HG03558 (cell line): Measurements from ENCODE around the gene NRXN2.

Source experiments
- ATAC-seq: cut with Tn5 transposase; IDR thresholded peaks from one replicate; pipeline ENCODE4 v1.9.1; 2021; ENCODE audit warnings: moderate number of reproducible peaks; ENCODE audit not compliant: unreplicated experiment; ENCODE audit errors: extremely low read depth

NRXN2 gene

GRCh38 chr11:64641596-64642417, 81.2 kb downstream of the NRXN2 start:
- no peak for ATAC-seq

GRCh38 chr11:64639885-64640284, 83.1 kb downstream of the NRXN2 start:
- no peak for ATAC-seq

GRCh38 chr11:64638829-64639228, 84.2 kb downstream of the NRXN2 start:
- no peak for ATAC-seq

- no peak for ATAC-seq
Measured at GRCh38 chr11:64638018-64638665, 84.9 kb downstream of the NRXN2 start.

GRCh38 chr11:64637334-64638017, 85.5 kb downstream of the NRXN2 start:
- ATAC-seq: no peak

- no peak for ATAC-seq
Measured at GRCh38 chr11:64633555-64634159, 89.3 kb downstream of the NRXN2 start.

GRCh38 chr11:64632654-64633053, 90.3 kb downstream of the NRXN2 start:
- ATAC-seq: no peak

- ATAC-seq: no peak
Measured at GRCh38 chr11:64632237-64632636, 90.8 kb downstream of the NRXN2 start.

GRCh38 chr11:64631675-64632074, 91.3 kb downstream of the NRXN2 start:
- no peak for ATAC-seq

- no peak for ATAC-seq
Measured at GRCh38 chr11:64629796-64630562, 93.0 kb downstream of the NRXN2 start.

GRCh38 chr11:64629103-64629502, 93.9 kb downstream of the NRXN2 start:
- no peak for ATAC-seq

- ATAC-seq: no peak
Measured at GRCh38 chr11:64628596-64628995, 94.4 kb downstream of the NRXN2 start.

- no peak for ATAC-seq
Measured at GRCh38 chr11:64627371-64627770, 95.6 kb downstream of the NRXN2 start.

- ATAC-seq: no peak
Measured at GRCh38 chr11:64626637-64627036, 96.4 kb downstream of the NRXN2 start.

GRCh38 chr11:64624883-64625481, 98.0 kb downstream of the NRXN2 start:
- ATAC-seq: no peak

- no peak for ATAC-seq
Measured at GRCh38 chr11:64622681-64623080, 100.3 kb downstream of the NRXN2 start.

GRCh38 chr11:64621283-64622019, 101.5 kb downstream of the NRXN2 start:
- no peak for ATAC-seq

GRCh38 chr11:64620381-64620971, 102.5 kb downstream of the NRXN2 start:
- ATAC-seq: no peak
